ENCODE measurements around the gene PPFIA4. TPM values are rescaled to one million over a fixed set of nuclear protein-coding genes. Genes with fewer than 3 reads are reported as not detected.

The PPFIA4 gene
- polyA plus RNA-seq, 1 of the 3 experiments (the other 2 are of a cell fraction) = 4.4 TPM

DNA sequence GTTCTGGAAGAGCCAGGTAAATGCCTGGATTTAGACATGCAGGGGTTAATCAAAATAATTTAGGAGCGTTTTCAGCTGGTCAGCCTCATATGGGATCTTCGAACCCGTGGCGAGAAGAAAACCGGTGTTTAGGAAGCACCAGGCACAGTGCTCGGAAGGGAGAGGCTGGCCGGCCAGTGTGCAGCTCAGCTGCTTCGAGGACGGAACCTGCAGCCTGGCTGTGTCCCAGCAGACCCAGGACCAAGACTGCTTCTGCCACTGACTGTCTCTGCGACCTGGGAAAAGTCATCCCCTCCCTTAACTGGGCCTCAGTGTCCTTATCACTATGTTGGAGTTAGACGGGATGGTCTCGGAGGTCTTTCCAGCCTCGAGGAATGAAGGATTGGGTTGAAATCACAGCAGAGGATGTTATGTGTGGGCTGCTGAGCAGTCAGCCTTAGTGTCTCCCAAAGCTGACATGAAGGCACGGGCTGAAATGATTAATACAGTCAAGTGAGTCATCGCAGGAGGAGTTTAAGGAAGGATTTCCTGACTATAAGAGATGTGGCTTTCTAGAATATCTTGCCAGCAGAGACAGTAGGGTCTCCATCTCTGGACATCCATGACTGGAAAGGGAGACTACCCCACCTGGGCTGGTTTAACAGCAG lies 20.8 kb downstream of the PPFIA4 start:
- Histone ChIP-seq H2AFZ (ENCODE audit: low read depth) (peak overlapping the region; percentile 39; the same call in 1 of the 2 replicates), H4K20me1 (ENCODE audit: insufficient read depth) (no peaks in the 10 kb centered on the region), H3K79me2 (ENCODE audit: insufficient read depth) (no peaks in the 10 kb centered on the region), H3K9me2 (no peaks in the 10 kb centered on the region), H3K4me2 (peak overlapping the region; percentile 37; the same call in 1 of the 2 replicates), H3K27me3 (ENCODE audit: insufficient read depth) (no peaks in the 10 kb centered on the region), H3K4me1 (ENCODE audit: control insufficient read depth in 1 of 2, insufficient read depth in 2 of 2, low read depth in 1 of 2, low read length in 1 of 2) (peaks cover 9 to 13% of the 10 kb centered on the region in 2 experiments; a peak in 3 of 4 replicates), H3K9me3 (no peaks in the 10 kb centered on the region), H3K9ac (no peak overlapping the region), H3F3A (replicated peaks; ENCODE audit: insufficient read depth) (peaks cover 7% of the 10 kb centered on the region), H3K27ac (ENCODE audit: low read depth in 2 of 2, low read length in 1 of 2) (peak overlapping the region in 1 of 2 experiments; percentile 24; a peak in 1 of 4 replicates), H3K36me3 (replicated peaks in 1 of 2; ENCODE audit: control insufficient read depth in 1 of 2, insufficient read depth in 2 of 2, low read length in 1 of 2) (no peaks in the 10 kb centered on the region), H3K4me3 (ENCODE audit: low read depth in 2 of 2, low read length in 1 of 2) (no peak overlapping the region)
- DNase-seq = no peak
- WGBS (ENCODE audit: low lambda C conversion rate) = 59% methylated on average over 14 of the region's 15 CpGs
- no peak for TF ChIP-seq FOXM1 (IDR thresholded peaks at IDR 0.05; ENCODE audit: low read depth)
- no peak for TF ChIP-seq RXRA (IDR thresholded peaks at IDR 0.05; ENCODE audit: borderline replicate concordance, low read depth)
- TF ChIP-seq, protein P1, sequence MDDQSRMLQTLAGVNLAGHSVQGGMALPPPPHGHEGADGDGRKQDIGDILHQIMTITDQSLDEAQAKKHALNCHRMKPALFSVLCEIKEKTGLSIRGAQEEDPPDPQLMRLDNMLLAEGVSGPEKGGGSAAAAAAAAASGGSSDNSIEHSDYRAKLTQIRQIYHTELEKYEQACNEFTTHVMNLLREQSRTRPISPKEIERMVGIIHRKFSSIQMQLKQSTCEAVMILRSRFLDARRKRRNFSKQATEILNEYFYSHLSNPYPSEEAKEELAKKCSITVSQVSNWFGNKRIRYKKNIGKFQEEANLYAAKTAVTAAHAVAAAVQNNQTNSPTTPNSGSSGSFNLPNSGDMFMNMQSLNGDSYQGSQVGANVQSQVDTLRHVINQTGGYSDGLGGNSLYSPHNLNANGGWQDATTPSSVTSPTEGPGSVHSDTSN (IDR thresholded peaks at IDR 0.05) = peak; percentile 93
- TF ChIP-seq MXI1 (IDR thresholded peaks at IDR 0.05; ENCODE audit: low read depth, low read length) = no peak
- 0 out of 2 replicates have a peak, but pooled peaks have one; percentile 30 for TF ChIP-seq SIN3A (IDR thresholded peaks at IDR 0.05; ENCODE audit: borderline replicate concordance, low read depth, low read length)
- no peak for TF ChIP-seq NFIC (IDR thresholded peaks at IDR 0.05; ENCODE audit: borderline replicate concordance)
- TF ChIP-seq RAD21 (IDR thresholded peaks at IDR 0.05; ENCODE audit: low read length) = no peak
- peak; percentile 85 for TF ChIP-seq JUND (IDR thresholded peaks at IDR 0.05)
- TF ChIP-seq RFX5 (IDR thresholded peaks at IDR 0.05; ENCODE audit: low read length) = no peak
- peak; percentile 91; the same call in 1 of the 2 replicates for TF ChIP-seq FOSL2 (IDR thresholded peaks at IDR 0.05; ENCODE audit: borderline replicate concordance, low read depth)
- no peak for TF ChIP-seq GATA2 (CRISPR knock-in tag; IDR thresholded peaks at IDR 0.05)
- no peak for TF ChIP-seq EZH2phosphoT487 (IDR thresholded peaks at IDR 0.05; ENCODE audit: borderline replicate concordance, low read depth)
- TF ChIP-seq POLR2AphosphoS5 (IDR thresholded peaks at IDR 0.05; ENCODE audit: low read depth, low read length) = no peak
- peak; percentile 50; the same call in 1 of the 2 replicates for TF ChIP-seq TCF12 (IDR thresholded peaks at IDR 0.05)
- no peak for TF ChIP-seq ELF1 (IDR thresholded peaks at IDR 0.05)
- no peak for TF ChIP-seq CHD2 (IDR thresholded peaks at IDR 0.05; ENCODE audit: low read length, partially characterized antibody)
- no peak for TF ChIP-seq GABPA (IDR thresholded peaks at IDR 0.05; ENCODE audit: low read depth)
- TF ChIP-seq TEAD4 (IDR thresholded peaks at IDR 0.05; ENCODE audit: borderline replicate concordance, insufficient read depth) = no peak
- ChIA-PET POLR2A (no interaction called here), CTCF (interaction anchor here (0.7 to 16.3 kb wide), 7 partner anchors 6 to 223 kb away, joined by 3 to 454 read pairs (median 131); partner anchors contain the start of gene ADORA1)

- Histone ChIP-seq H3K4me2 (no peak overlapping the region), H2AFZ (ENCODE audit: low read depth) (no peak overlapping the region), H3K27me3 (ENCODE audit: insufficient read depth) (no peaks in the 10 kb centered on the region), H3K27ac (ENCODE audit: low read depth in 2 of 2, low read length in 1 of 2) (no peak overlapping the region), H3F3A (replicated peaks; ENCODE audit: insufficient read depth) (peaks cover 7% of the 10 kb centered on the region), H3K79me2 (ENCODE audit: insufficient read depth) (no peaks in the 10 kb centered on the region), H4K20me1 (ENCODE audit: insufficient read depth) (no peaks in the 10 kb centered on the region), H3K9me3 (no peaks in the 10 kb centered on the region), H3K4me1 (ENCODE audit: control insufficient read depth in 1 of 2, insufficient read depth in 2 of 2, low read depth in 1 of 2, low read length in 1 of 2) (peaks cover 13 to 15% of the 10 kb centered on the region in 2 experiments; a peak in 3 of 4 replicates), H3K4me3 (ENCODE audit: low read depth in 2 of 2, low read length in 1 of 2) (no peak overlapping the region), H3K36me3 (replicated peaks in 1 of 2; ENCODE audit: control insufficient read depth in 1 of 2, insufficient read depth in 2 of 2, low read length in 1 of 2) (no peaks in the 10 kb centered on the region), H3K9me2 (no peaks in the 10 kb centered on the region), H3K9ac (no peak overlapping the region)
- 84% methylated on average over 11 of the region's 11 CpGs for WGBS (ENCODE audit: low lambda C conversion rate)
- CTCF ChIA-PET = interaction anchor here (0.7 to 15.3 kb wide), 4 partner anchors 7 to 222 kb away, joined by 3 to 228 read pairs (median 67); no protein-coding TSS in a partner anchor
- POLR2A ChIA-PET = no interaction called here
- no peak for DNase-seq
- TF ChIP-seq POLR2AphosphoS5 (IDR thresholded peaks at IDR 0.05; ENCODE audit: low read depth, low read length) (no peak), RAD21 (IDR thresholded peaks at IDR 0.05; ENCODE audit: low read length) (no peak)
These were observed 21.8 kb downstream of the PPFIA4 start for GRCh38 chr1:203048086-203048485.
